ENCODE measurements around the gene PABPC1L.
"Not testable (repeated sequence)": the region's sequence is repeated elsewhere in the genome, so short reads cannot be mapped to it uniquely, and the experiment has no call there.

PABPC1L gene

DNA sequence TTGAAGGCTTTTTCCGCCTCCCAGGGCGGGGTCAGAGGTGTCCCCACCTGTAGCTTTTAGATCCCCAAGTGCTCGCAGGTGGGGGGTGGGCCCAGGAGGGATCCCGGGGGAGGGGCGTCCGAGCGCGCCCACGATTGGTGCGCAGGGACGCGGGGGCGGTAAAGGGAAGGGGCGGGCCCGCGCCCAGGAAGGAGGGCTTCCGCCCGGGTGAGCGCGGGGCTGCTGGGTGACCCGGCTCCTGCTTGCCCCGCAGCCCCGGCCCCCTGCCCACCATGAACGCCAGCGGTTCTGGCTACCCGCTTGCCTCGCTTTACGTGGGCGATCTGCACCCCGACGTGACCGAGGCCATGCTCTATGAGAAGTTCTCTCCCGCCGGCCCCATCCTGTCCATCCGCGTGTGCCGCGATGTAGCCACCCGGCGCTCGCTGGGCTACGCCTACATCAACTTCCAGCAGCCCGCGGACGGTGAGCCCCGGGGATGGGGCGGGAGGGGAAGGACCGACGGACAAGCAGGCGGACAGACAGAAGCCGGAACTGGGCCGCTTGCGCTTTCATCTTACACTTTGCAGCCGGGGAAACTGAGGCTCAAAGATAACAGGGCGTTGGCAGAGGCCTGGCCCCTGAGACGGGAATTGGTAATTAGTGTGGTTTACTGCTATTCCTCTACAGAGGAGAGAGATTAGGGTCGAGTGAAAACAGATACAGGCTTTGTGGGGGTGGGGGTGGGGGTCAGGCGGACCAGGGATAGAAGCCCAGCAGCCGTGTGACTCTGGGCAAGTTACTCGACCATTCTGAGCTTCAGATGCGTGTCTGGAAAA is at the start of gene PABPC1L:
PABPC1L (plus strand) TSS at position 189 of the 818 bp plus-strand sequence; CDS start at position 273, 84 bp downstream.
- peak within 1 kb of the TSS; percentile 79 for H3K4me3 ChIP-seq (ENCODE audit: low read depth, low read length)
- ChIA-PET POLR2A (interaction anchor here (0.9 to 1.3 kb wide), 2 partner anchors 13 to 30 kb away, joined by 3 read pairs; no protein-coding TSS in a partner anchor), CTCF (interaction anchor here (0.9 to 1.7 kb wide), 3 partner anchors 22 to 384 kb away, joined by 4 to 6 read pairs (median 4); no protein-coding TSS in a partner anchor)
- DNase-seq (ENCODE audit: low read depth, low spot score): no peak
- TF ChIP-seq, protein P1, sequence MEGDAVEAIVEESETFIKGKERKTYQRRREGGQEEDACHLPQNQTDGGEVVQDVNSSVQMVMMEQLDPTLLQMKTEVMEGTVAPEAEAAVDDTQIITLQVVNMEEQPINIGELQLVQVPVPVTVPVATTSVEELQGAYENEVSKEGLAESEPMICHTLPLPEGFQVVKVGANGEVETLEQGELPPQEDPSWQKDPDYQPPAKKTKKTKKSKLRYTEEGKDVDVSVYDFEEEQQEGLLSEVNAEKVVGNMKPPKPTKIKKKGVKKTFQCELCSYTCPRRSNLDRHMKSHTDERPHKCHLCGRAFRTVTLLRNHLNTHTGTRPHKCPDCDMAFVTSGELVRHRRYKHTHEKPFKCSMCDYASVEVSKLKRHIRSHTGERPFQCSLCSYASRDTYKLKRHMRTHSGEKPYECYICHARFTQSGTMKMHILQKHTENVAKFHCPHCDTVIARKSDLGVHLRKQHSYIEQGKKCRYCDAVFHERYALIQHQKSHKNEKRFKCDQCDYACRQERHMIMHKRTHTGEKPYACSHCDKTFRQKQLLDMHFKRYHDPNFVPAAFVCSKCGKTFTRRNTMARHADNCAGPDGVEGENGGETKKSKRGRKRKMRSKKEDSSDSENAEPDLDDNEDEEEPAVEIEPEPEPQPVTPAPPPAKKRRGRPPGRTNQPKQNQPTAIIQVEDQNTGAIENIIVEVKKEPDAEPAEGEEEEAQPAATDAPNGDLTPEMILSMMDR (IDR thresholded peaks at IDR 0.05; ENCODE audit: insufficient read depth, low read length, missing control alignments): no peak

DNA sequence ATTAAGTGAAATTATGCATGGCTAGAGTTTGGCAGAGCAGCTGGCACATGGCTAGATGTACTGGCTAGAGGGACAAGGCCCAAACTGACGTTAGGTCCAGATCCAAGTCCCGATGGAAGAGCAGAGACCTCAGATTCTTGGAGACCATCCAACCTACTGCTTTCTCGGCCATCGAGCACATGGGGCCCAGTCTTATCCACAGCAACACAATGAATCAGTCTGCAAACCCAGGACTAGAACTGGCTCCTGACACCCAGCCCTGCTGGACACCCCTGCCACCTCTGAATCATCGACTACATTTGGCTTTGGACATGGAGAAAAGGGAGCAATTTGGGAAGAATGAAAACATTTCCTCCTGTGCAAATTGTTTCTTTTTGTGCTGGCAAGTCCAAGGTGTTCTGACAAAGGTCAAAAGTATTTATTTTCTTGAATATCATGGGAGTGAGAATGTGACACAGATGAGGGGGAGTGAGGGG is 48.3 kb upstream of the PABPC1L start:
- POLR2A ChIA-PET: no interaction called here
- H3K4me3 ChIP-seq (ENCODE audit: low read depth, low read length): no peak overlapping the region
- peak; percentile 10 for DNase-seq (ENCODE audit: low read depth, low spot score)
- CTCF ChIA-PET: interaction anchor here (0.9 to 4.6 kb wide), 5 partner anchors 11 to 177 kb away, joined by 3 to 44 read pairs (median 3); partner anchors contain the start of gene KCNK15
- TF ChIP-seq, protein P1 (IDR thresholded peaks at IDR 0.05; ENCODE audit: insufficient read depth, low read length, missing control alignments): no peak

DNA sequence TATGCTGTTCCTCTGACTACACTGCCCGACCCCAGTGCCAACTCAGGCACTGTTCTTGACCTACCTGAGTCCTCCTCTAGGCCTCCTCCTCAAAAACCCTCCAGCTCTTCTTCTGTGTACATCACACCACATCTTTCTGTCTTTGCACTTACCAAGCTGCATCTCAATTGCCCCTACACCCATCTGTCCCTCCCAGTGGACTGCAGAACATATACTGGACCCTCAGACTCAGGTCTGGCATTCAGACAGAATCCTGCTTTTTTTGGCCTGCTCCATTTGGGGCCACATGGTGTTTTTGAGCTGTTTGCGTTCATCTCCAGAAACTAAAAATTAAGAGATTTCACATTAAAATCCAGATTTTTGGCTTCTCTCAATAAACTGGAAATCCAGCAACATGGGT is 47.6 kb upstream of the PABPC1L start:
- no peak overlapping the region for H3K4me3 ChIP-seq (ENCODE audit: low read depth, low read length)
- TF ChIP-seq, protein P1 (IDR thresholded peaks at IDR 0.05; ENCODE audit: insufficient read depth, low read length, missing control alignments): no peak
- ChIA-PET POLR2A (no interaction called here), CTCF (interaction anchor here (0.9 to 4.6 kb wide), 4 partner anchors 115 to 178 kb away, joined by 3 to 44 read pairs (median 4); partner anchors contain the start of gene KCNK15)
- DNase-seq (ENCODE audit: low read depth, low spot score): no peak

DNA sequence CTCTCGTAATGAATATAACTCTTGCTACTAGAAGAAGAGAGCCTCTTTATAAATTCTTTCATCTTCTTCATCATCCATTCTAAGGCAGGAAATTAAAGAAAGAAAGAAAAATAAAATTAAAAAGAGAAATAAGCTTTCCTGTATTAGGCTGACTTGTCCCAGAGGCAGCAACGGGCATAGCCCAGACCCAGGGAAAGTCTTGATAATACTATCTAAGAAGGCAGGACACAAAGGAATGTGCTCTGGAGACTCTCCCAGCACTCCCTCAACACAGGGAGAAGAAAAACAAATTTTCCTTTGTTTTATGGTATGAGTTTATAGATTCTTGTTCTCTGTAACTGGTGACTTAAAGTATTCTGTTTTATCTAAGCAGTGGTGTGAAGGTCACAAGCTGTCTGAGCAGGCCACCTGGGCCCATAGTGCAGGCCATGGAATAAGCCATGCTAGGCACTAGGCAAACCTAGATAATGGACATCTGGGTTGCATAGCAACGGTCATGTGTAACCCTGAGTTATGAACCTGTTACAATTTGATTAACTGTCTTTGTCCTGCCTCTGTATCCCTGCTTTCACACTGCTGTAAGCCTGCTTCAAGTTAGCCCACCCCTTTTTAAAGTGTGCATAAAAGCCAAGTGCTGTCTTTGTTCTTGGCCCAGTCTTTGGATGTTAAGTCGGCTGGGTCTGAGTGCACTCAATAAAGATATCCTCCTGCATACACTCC is 46.3 kb upstream of the PABPC1L start:
- POLR2A ChIA-PET; DNase-seq (ENCODE audit: low read depth, low spot score); H3K4me3 ChIP-seq (ENCODE audit: low read depth, low read length): not testable (repeated sequence)
- CTCF ChIA-PET: interaction anchor here (0.6 to 4.6 kb wide), 4 partner anchors 9 to 131 kb away, joined by 3 to 44 read pairs (median 3); partner anchors contain the start of gene KCNK15

DNA sequence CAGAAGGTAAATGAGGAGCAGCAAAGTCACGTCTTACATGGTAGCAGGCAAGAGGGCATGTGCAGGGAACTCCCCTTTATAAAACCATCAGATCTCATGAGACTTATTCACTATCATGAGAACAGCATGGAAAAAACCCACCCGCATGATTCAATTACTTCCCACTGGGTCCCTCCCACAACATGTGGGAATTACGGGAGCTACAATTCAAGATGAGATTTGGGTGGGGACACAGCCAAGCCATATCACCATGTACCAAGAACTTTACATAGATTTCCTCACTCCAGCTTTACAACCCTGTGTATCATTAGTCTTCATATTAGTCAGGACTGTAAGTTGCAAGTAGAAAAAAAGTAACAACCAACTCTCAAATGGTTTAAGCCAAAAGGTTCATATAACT is 45.4 kb upstream of the PABPC1L start:
- DNase-seq (ENCODE audit: low read depth, low spot score); POLR2A ChIA-PET; H3K4me3 ChIP-seq (ENCODE audit: low read depth, low read length): not testable (repeated sequence)
- CTCF ChIA-PET: interaction anchor here (4.6 kb wide), 1 partner anchor 117 kb away, joined by 44 read pairs; the partner anchor contains the start of gene KCNK15

DNA sequence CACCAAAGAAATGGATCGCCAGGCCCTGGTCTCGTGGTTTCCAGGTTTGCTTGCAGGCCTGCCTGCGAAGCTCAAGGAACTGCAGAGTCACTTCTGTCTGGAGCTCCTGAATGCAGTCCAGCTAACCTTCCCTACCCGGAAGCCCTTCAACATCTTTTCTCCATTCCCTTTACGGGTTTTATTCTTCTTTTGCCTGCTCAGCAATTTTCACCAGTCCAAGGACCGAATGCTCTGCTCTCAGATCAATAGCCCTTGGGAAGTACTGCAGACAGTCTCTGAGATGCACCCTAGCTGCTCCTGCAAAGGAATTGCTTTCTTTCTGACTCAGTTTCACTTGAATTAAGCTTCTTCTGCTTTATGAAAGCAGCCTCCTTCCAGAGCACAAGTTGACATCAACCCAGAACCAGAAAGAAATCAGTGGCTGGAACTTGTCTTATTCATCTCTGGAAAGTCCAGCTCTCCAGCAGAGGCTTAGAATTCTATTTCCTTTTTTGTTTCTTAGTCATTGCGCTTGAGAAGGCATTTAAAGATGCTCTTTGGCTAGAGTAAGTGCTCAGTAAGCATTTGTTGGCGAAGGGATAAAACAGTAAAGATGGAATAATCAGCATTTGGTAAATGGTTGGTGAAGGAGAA is 43.0 kb upstream of the PABPC1L start:
- POLR2A ChIA-PET: no interaction called here
- TF ChIP-seq, protein P1 (IDR thresholded peaks at IDR 0.05; ENCODE audit: insufficient read depth, low read length, missing control alignments): no peak
- DNase-seq (ENCODE audit: low read depth, low spot score): no peak
- CTCF ChIA-PET: interaction anchor here (0.6 to 5.5 kb wide), 18 partner anchors 9 to 186 kb away, joined by 3 to 142 read pairs (median 4); partner anchors contain the start of gene KCNK15
- no peak overlapping the region for H3K4me3 ChIP-seq (ENCODE audit: low read depth, low read length)
